ENCODE measurements around the gene USH2A. TPM values are rescaled to one million over a fixed set of nuclear protein-coding genes. Genes with fewer than 3 reads are reported as not detected.

USH2A gene
- total RNA-seq, 4 donors from 2014 or later = under 0.01 to 1.0 (median under 0.01) TPM; not detected in 1

GRCh38 chr1:215719552-215719951, 703.7 kb downstream of the USH2A start:
- no peaks in the 10 kb centered on the region for H3K36me3 ChIP-seq
- TF ChIP-seq, protein P1, sequence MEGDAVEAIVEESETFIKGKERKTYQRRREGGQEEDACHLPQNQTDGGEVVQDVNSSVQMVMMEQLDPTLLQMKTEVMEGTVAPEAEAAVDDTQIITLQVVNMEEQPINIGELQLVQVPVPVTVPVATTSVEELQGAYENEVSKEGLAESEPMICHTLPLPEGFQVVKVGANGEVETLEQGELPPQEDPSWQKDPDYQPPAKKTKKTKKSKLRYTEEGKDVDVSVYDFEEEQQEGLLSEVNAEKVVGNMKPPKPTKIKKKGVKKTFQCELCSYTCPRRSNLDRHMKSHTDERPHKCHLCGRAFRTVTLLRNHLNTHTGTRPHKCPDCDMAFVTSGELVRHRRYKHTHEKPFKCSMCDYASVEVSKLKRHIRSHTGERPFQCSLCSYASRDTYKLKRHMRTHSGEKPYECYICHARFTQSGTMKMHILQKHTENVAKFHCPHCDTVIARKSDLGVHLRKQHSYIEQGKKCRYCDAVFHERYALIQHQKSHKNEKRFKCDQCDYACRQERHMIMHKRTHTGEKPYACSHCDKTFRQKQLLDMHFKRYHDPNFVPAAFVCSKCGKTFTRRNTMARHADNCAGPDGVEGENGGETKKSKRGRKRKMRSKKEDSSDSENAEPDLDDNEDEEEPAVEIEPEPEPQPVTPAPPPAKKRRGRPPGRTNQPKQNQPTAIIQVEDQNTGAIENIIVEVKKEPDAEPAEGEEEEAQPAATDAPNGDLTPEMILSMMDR (IDR thresholded peaks at IDR 0.05) = no peak
- TF ChIP-seq EP300 (IDR thresholded peaks at IDR 0.05) (no peak), POLR2A (IDR thresholded peaks at IDR 0.05) (no peak)
- H3K4me3 ChIP-seq = no peak overlapping the region

GRCh38 chr1:215718575-215719287, 704.5 kb downstream of the USH2A start:
- Histone ChIP-seq H3K9me3 (no peaks in the 10 kb centered on the region), H3K27me3 (no peaks in the 10 kb centered on the region), H3K4me1 (no peaks in the 10 kb centered on the region), H3K4me3 (no peak overlapping the region), H3K27ac (no peak overlapping the region), H3K36me3 (no peaks in the 10 kb centered on the region)
- TF ChIP-seq, protein P1 (IDR thresholded peaks at IDR 0.05) = no peak
- TF ChIP-seq EP300 (IDR thresholded peaks at IDR 0.05) (no peak), POLR2A (IDR thresholded peaks at IDR 0.05) (no peak)
- no peak for DNase-seq (ENCODE audit: low spot score in 2 of 2)
- WGBS, 2 donors = 38 to 47% methylated on average over 3 of the region's 3 CpGs

More at GRCh38 chr1:215719552-215719951, 703.7 kb downstream of the USH2A start:
- no peaks in the 10 kb centered on the region for H3K4me1 ChIP-seq
- H3K9me3 ChIP-seq = no peaks in the 10 kb centered on the region
- no peak overlapping the region for H3K27ac ChIP-seq
- H3K27me3 ChIP-seq = no peaks in the 10 kb centered on the region
- no peak for DNase-seq (ENCODE audit: low spot score in 2 of 2)

DNA sequence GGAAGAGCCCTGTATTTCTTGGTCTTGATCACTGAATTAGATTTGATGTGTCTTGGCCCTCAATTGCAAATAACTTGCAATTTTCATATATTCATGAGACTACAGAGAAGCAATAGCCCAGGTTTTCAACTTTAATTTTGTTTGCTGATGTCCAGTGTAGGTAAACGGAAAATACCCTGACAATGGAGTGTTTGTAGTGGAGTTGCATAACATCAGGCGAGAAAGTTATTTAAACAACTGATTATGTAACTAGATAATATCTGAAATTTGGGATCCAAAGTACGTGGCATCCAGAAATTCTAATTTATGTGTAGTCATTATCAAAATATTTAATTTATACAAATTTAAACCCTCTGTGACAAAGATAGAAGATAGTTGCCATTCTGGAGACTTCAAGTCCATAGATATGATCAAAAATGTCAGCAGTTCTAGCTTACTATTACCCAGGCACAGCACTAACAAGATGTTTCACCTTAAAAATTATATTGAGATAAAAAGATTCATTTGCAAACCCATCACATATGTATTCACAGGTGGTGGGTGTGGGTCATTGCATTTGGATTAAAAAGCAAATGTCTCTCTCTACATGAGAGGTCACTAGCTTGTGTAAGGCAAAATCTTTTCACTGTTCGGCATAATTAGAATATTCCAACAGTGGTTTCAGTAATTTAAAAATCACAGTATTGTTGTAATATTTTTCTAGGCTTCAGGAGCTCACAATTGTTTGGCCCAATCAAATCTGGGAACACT, 705.4 kb downstream of the USH2A start:
- Histone ChIP-seq H3K4me1 (no peaks in the 10 kb centered on the region), H3K27me3 (no peaks in the 10 kb centered on the region), H3K36me3 (no peaks in the 10 kb centered on the region), H3K27ac (no peak overlapping the region), H3K4me3 (no peak overlapping the region), H3K9me3 (no peaks in the 10 kb centered on the region)
- no peak for DNase-seq (ENCODE audit: low spot score in 2 of 2)
- 70 to 75% methylated on average over 4 of the region's 4 CpGs for WGBS, 2 donors
- TF ChIP-seq POLR2A (IDR thresholded peaks at IDR 0.05) (no peak), EP300 (IDR thresholded peaks at IDR 0.05) (no peak)
- TF ChIP-seq, protein P1 (IDR thresholded peaks at IDR 0.05) = no peak

DNA sequence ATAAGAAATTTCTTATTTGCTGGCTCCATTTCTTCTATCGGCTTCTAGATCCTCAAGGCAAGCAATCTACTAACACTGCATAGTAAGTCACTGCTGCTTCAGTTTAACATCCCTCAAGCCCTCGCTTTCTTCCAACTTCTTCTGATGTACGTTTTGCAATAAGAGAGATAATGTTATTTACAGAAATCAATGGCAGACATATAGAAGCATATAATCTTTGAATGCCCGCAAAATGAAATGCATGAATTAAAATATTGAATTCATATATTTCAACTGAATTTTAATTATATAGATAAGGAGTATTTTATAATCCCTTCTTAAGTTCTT, 712.4 kb downstream of the USH2A start:
- H3K27ac ChIP-seq = no peak overlapping the region

More for the DNA sequence above, 712.4 kb downstream of the USH2A start:
- Histone ChIP-seq H3K9me3 (no peaks in the 10 kb centered on the region), H3K4me3 (no peak overlapping the region), H3K4me1 (no peaks in the 10 kb centered on the region), H3K27me3 (no peaks in the 10 kb centered on the region), H3K36me3 (no peaks in the 10 kb centered on the region)
- DNase-seq (ENCODE audit: low spot score in 2 of 2) = no peak
- WGBS, 2 donors = 83 to 85% methylated on average over 4 of the region's 4 CpGs
- TF ChIP-seq EP300 (IDR thresholded peaks at IDR 0.05) (no peak), POLR2A (IDR thresholded peaks at IDR 0.05) (no peak)
- TF ChIP-seq, protein P1 (IDR thresholded peaks at IDR 0.05) = no peak

Data from tibial nerve (tissue), 4 donors.